SJCRH30 (cell line): ENCODE measurements around the gene RASGEF1C. TPM values are rescaled to one million over a fixed set of nuclear protein-coding genes. Genes with fewer than 3 reads are reported as not detected.
"Not testable (repeated sequence)": the region's sequence is repeated elsewhere in the genome, so short reads cannot be mapped to it uniquely, and the experiment has no call there.

ENCODE experiments used
- DNase-seq, 2 experiments: peaks; one replicate each; pipeline ENCODE4 v3.0.0-alpha.2; 2015 to 2020
- H3K27ac ChIP-seq: fragments of 250-450 bp; sonication (Bioruptor Pico); 2 replicates; pipeline ENCODE4 v1.5.1; 2020; ENCODE audit warnings: mild to moderate bottlenecking, moderate library complexity
- H3K27me3 ChIP-seq: fragments of 250-450 bp; sonication (Bioruptor Pico); 2 replicates; pipeline ENCODE4 v1.5.1; 2020; ENCODE audit warnings: mild to moderate bottlenecking, moderate library complexity
- H3K36me3 ChIP-seq: fragments of 250-450 bp; sonication (Bioruptor Pico); 2 replicates; pipeline ENCODE4 v1.5.1; 2020; ENCODE audit warnings: mild to moderate bottlenecking, moderate library complexity
- H3K4me1 ChIP-seq: fragments of 250-450 bp; sonication (Bioruptor Pico); 2 replicates; pipeline ENCODE4 v1.5.1; 2020; ENCODE audit warnings: mild to moderate bottlenecking, moderate library complexity
- H3K4me3 ChIP-seq: fragments of 250-450 bp; sonication (Bioruptor Pico); 2 replicates; pipeline ENCODE4 v1.5.1; 2020; ENCODE audit warnings: mild to moderate bottlenecking, moderate library complexity
- H3K9me3 ChIP-seq: fragments of 250-450 bp; sonication (Bioruptor Pico); replicated peaks from 2 replicates; pipeline ENCODE4 v1.5.1; 2020; ENCODE audit warnings: mild to moderate bottlenecking, moderate library complexity
- total RNA-seq: library from RNA; depleted of rRNA; stranded (reverse); fragments of >200 nt; shearing (Covaris generic); gene quantifications from 2 replicates; pipeline ENCODE4 v1.2.3, GENCODE V29; 2014

RASGEF1C gene
- total RNA-seq, 1 experiment from 2014 or later = not detected

- H3K36me3 ChIP-seq = no peaks in the 10 kb centered on the region
- DNase-seq = no peak
- no peaks in the 10 kb centered on the region for H3K9me3 ChIP-seq
- H3K4me1 ChIP-seq = no peaks in the 10 kb centered on the region
- no peaks in the 10 kb centered on the region for H3K27me3 ChIP-seq
- no peak overlapping the region for H3K4me3 ChIP-seq
- H3K27ac ChIP-seq = no peak overlapping the region
Measured at GRCh38 chr5:180098526-180098925, 110.5 kb downstream of the RASGEF1C start.

DNA sequence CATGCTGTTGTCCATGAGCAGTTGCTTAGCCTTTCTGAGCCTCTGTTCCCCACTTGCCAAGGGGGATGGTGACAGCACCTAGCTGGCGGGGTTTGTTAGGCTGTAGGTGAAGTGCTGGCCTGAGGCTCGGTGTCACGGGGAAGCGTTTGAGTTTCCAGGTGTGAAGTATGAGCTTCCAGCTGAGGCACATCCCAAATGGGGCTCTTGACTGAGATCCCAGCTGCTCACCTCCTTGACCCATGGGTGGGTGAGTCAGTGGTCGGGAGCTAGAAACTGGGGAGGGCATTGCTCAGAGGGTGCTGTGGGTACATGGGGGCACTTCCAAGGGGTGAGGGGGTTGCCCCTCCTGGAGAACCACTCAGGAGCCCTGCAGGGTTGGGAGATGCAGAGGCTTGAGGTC, 111.1 kb downstream of the RASGEF1C start:
- Histone ChIP-seq H3K27me3 (no peaks in the 10 kb centered on the region), H3K9me3 (no peaks in the 10 kb centered on the region), H3K4me1 (no peaks in the 10 kb centered on the region), H3K36me3 (no peaks in the 10 kb centered on the region), H3K4me3 (no peak overlapping the region), H3K27ac (no peak overlapping the region)
- no peak for DNase-seq

DNA sequence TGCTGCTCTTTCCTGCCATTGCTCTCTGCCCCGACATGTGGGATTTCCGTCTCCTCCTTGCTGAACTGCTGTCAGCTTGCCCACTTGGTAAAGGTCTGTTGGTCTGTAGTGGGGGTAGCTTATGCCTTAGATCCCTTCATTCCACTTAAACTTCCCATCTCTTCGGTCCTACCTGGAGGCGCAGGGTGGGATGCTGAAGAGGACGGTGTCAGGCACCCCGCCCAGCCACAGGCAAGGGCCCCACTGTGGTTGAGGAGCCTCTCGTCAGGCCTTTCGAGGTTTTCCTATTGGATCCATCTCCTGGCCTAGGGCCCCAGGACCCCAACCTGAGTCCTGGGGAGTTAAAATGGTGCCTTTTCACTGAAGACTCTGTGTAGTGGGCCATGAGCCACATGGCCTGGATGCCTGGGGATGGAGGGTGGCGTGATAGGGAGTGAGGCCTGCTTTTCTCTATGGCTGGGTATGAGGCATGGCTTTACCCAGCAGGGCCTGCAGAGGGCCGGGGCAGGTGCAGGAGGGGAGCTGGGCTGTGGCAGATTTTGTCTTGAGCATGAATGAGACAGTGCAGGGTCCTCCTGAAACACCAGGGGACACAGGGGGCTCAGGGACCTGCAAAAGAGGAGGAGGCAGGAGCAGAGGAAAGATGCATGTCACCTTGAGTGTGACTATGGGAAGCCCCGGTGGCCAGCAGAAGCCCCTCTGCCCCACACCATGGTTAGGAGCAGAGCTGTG, 111.7 kb downstream of the RASGEF1C start:
- DNase-seq = no peak
- Histone ChIP-seq H3K27ac (no peak overlapping the region), H3K4me1 (no peaks in the 10 kb centered on the region), H3K9me3 (no peaks in the 10 kb centered on the region), H3K36me3 (no peaks in the 10 kb centered on the region), H3K4me3 (no peak overlapping the region), H3K27me3 (no peaks in the 10 kb centered on the region)

- H3K4me3 ChIP-seq = no peak overlapping the region
- H3K36me3 ChIP-seq = no peaks in the 10 kb centered on the region
- H3K27me3 ChIP-seq = no peaks in the 10 kb centered on the region
- no peak overlapping the region for H3K27ac ChIP-seq
- no peak for DNase-seq
- no peaks in the 10 kb centered on the region for H3K4me1 ChIP-seq
- no peaks in the 10 kb centered on the region for H3K9me3 ChIP-seq
Measured at GRCh38 chr5:180096616-180097015, 112.4 kb downstream of the RASGEF1C start.

GRCh38 chr5:180095545-180095944, 113.5 kb downstream of the RASGEF1C start:
- Histone ChIP-seq H3K27ac (no peak overlapping the region), H3K9me3 (no peaks in the 10 kb centered on the region), H3K36me3 (no peaks in the 10 kb centered on the region), H3K4me1 (no peaks in the 10 kb centered on the region), H3K27me3 (no peaks in the 10 kb centered on the region), H3K4me3 (no peak overlapping the region)
- DNase-seq = no peak

DNA sequence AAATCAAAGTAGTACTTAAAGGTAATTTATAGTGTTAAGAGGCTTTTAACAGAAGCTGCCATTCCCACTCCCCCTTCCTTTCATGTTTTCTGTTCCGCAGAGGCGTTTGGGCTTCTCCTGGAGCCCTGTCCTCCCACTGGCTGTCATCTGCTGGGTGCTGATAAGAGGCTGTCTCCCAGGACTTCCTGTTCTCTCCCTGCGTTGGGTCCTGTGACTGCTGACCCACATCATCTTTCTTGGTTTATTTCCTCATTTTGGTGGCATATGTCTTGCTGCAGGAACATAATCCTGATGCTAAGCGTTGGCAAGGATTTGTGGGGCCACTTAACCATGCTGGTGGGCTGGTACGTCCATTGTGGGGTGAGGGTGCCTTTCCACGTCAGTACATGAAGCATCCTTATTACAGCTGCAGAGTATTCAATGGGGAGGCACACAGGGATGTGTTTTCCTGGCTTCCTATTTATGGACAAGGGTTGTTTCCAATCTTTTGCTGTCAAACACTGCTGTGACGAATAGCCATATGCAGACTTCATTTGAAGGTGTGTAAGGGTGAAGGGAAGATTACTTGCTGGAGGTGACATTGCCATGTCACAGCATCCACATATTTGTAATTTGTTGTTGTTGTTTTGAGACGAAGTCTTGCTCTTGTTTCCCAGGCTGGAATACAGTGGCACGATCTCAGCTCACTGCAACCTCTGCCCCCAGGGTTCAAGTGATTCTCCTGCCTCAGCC, 115.2 kb downstream of the RASGEF1C start:
- no peak overlapping the region for H3K4me3 ChIP-seq
- no peaks in the 10 kb centered on the region for H3K4me1 ChIP-seq
- H3K27me3 ChIP-seq = no peaks in the 10 kb centered on the region
- no peaks in the 10 kb centered on the region for H3K36me3 ChIP-seq
- no peaks in the 10 kb centered on the region for H3K9me3 ChIP-seq
- DNase-seq = no peak
- no peak overlapping the region for H3K27ac ChIP-seq

DNA sequence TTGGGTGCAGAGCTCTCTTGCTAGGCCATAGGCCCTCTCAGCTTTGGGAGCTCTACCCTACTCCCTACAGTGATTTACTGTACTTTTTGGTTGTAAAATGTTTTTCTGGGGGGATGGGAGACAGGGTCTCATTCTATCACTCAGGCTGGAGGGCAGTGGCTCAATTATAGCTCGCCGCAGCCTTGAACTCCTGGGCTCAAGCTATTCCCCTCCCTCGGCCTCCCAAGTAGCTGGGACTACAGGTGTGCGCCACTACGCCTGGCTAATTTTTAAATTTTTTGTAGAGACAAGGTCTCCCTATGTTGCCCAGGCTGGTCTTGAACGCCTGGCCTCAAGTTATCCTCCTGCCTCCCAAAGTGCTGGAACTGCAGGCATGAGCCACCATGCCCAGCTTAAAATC, 115.8 kb downstream of the RASGEF1C start:
- Histone ChIP-seq H3K4me3 (no peak overlapping the region), H3K4me1 (no peaks in the 10 kb centered on the region), H3K36me3 (no peaks in the 10 kb centered on the region), H3K27ac (no peak overlapping the region), H3K9me3 (no peaks in the 10 kb centered on the region), H3K27me3 (no peaks in the 10 kb centered on the region)
- DNase-seq = no peak

DNA sequence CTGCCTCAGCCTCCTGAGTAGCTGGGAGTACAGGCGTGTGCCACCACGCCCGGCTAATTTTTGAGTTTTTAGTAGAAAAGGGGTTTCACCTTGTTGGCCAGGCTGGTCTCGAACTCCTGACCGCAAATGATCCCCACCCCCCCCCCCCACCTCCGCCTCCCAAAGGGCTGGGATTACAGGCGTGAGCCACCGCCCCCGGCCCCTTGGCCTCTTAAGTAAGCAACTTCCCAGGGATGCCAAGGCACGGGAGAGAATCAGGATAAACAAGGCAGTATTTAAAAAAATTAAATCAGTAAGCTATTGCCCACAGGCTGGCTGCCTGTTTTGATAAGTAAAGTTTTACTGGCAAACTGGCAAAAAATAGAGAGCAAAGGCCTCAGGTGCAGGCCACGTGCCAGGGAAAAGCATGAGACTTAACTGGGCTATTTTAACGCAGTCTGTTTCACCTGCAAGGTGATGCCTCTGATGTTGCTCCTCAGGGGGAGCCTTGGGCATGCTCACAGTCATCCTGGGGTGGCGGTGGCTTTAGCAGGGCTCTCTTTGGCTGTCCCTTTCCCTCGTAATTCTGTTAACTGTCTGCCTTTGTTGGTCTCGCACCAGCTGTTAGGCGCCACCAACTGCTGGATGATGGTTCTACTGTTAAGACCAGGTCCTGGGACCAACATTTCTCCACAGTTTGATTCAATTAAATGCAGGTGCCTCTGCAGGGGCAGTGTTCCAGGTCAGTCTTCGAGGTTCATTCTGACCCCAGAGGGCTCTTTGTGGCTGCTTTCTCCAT, 118.1 kb downstream of the RASGEF1C start:
- no peaks in the 10 kb centered on the region for H3K4me1 ChIP-seq
- no peaks in the 10 kb centered on the region for H3K36me3 ChIP-seq
- H3K9me3 ChIP-seq = no peaks in the 10 kb centered on the region
- no peak overlapping the region for H3K27ac ChIP-seq
- H3K4me3 ChIP-seq = peak overlapping the region; percentile 59
- no peaks in the 10 kb centered on the region for H3K27me3 ChIP-seq
- peak; percentile 48 to 71 for DNase-seq

GRCh38 chr5:180090098-180090768, 118.8 kb downstream of the RASGEF1C start:
- Histone ChIP-seq H3K9me3 (no peaks in the 10 kb centered on the region), H3K4me3 (peak overlapping the region; percentile 59), H3K27me3 (no peaks in the 10 kb centered on the region), H3K27ac (peak overlapping the region; percentile 25; the same call in 1 of the 2 replicates), H3K36me3 (no peaks in the 10 kb centered on the region), H3K4me1 (no peaks in the 10 kb centered on the region)
- peak; percentile 81 to 91 for DNase-seq

DNA sequence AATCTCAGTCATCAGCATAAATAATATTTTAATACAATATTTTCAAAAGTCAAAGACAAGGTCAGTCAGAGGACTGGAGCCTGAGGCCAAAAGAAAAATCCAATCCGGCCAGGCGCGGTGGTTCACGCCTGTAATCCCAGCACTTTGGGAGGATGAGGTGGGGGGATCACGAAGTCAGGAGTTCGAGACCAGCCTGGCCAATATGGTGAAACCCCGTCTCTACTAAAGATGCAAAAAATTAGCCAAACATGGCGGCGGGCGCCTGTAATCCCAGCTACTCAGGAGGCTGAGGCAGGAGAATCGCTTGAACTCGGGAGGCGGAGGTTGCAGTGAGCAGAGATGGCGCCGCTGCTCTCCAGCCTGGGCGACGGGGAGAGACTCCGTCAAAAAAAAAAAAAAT, 119.4 kb downstream of the RASGEF1C start:
- H3K4me3 ChIP-seq, H3K27ac ChIP-seq, H3K36me3 ChIP-seq, DNase-seq, H3K4me1 ChIP-seq, H3K27me3 ChIP-seq, H3K9me3 ChIP-seq: not testable (repeated sequence)

DNA sequence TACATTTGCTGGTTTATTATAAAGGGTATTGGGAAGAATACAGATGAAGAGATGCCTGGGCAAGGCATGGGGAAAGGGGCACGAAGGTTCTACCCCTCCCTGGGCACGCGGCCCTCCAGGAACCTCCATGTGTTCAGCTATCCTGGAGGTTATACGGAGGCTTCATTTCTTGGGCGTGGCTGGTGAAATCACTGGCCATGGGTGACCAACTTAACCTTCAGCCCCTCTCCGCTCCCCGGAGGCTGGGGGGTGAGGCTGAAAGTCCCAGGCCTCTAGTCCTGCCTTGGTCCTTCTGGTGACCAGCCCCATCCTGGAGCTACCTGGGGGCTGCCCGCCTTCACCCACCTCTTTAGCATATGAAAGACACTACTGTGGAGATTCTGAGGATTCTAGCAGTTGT, 120.5 kb downstream of the RASGEF1C start:
- no peak overlapping the region for H3K4me3 ChIP-seq
- no peaks in the 10 kb centered on the region for H3K4me1 ChIP-seq
- no peak overlapping the region for H3K27ac ChIP-seq
- H3K36me3 ChIP-seq = no peaks in the 10 kb centered on the region
- no peaks in the 10 kb centered on the region for H3K9me3 ChIP-seq
- H3K27me3 ChIP-seq = no peaks in the 10 kb centered on the region
- DNase-seq = no peak

DNA sequence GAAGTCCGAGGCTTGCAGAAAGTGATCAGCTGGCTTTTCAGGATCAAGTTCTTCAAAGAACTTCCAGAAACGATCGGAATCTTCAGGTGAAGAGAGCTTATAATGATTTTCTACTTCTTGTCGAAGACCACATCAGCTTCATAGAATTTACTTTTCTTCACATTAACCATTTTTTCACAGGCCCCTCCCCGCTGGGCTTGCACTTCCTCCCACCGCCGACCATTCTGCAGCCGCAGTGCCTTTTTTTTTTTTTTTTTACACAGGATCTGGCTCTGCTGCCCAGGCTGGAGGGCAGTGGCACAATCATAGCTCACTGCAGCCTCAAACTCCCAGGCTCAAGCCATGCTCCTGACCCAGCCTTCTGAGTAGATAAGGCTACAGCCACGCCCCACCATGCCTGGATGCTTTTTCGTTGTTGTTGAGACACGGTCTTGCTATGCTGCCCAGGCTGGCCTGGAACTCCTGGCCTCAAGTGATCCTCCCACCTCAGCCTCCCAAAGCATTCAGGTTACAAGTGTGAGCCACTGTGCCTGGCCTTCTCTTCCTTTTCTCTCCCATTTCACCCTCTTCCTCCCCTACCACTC, 122.1 kb downstream of the RASGEF1C start:
- H3K36me3 ChIP-seq = no peaks in the 10 kb centered on the region
- DNase-seq = no peak
- H3K4me3 ChIP-seq = no peak overlapping the region
- no peaks in the 10 kb centered on the region for H3K4me1 ChIP-seq
- H3K9me3 ChIP-seq = no peaks in the 10 kb centered on the region
- H3K27me3 ChIP-seq = no peaks in the 10 kb centered on the region
- no peak overlapping the region for H3K27ac ChIP-seq

DNA sequence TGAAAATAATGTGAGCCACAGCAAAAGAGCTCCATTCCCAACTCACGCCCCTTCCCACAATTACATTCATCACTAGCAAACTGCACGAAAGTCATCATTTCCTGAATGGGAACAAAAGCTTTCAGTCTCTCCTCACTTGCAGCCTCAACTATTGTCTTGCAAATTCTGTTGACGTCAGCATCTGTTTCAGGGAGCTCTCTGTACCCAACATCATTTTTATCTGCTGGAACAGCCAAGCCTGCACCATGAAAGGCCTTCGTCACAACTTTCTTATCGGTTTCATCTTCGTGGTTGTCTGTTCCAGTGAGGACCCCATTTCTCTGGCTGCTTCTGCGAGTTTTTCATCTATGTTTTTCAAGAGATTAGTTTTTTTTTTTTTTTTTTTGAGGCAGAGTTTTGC, 123.2 kb downstream of the RASGEF1C start:
- no peak for DNase-seq
- H3K9me3 ChIP-seq = no peaks in the 10 kb centered on the region
- no peak overlapping the region for H3K4me3 ChIP-seq
- no peak overlapping the region for H3K27ac ChIP-seq
- H3K27me3 ChIP-seq = no peaks in the 10 kb centered on the region
- no peaks in the 10 kb centered on the region for H3K36me3 ChIP-seq
- H3K4me1 ChIP-seq = no peaks in the 10 kb centered on the region
